ENCODE measurements around the gene GALE. TPM values are rescaled to one million over a fixed set of nuclear protein-coding genes. Genes with fewer than 3 reads are reported as not detected.

GALE gene
- total and polyA plus RNA-seq, 2 of the 4 experiments (the other 2 are of a cell fraction): 31.7 to 39.9 TPM

DNA sequence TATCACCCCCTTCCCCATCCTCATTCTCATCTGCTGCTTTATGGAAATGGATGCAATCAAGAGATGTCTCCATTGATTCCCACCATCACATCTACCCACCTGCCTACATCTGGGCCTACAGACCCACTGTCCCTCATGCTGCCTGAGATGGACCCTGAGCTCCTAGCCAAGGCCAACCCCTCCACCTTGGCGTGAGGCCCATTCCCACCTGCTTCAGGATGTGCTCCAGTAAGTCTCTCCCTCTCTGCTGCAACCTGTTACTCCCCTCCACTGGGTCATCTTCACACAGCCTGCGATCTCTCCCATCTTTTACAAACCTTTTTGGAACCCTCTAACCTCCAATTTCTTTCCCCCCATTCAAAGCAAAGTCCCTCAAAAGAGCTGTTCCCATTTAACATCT, 4.5 kb upstream of the GALE start:
- H3K9me3 ChIP-seq (ENCODE audit: control insufficient read depth, insufficient read depth, low read length): no peaks in the 10 kb centered on the region
- peaks cover 24% of the 10 kb centered on the region for H3K36me3 ChIP-seq (ENCODE audit: control insufficient read depth, insufficient read depth, low read length)
- H4K5ac ChIP-seq (ENCODE audit: low read depth, low read length): no peak overlapping the region
- no peak overlapping the region for H3K4ac ChIP-seq (ENCODE audit: low read depth, low read length)
- no peak overlapping the region for H2BK15ac ChIP-seq (ENCODE audit: low read depth, low read length)
- POLR2A ChIA-PET (ENCODE audit: unreplicated experiment): no interaction called here
- CTCF ChIA-PET: no interaction called here
- H2AK9ac ChIP-seq (replicated peaks; ENCODE audit: low read depth, low read length, poor library complexity): no peak overlapping the region
- 0 out of 2 replicates have a peak, but pooled peaks cover 5% of the 10 kb centered on the region for H3K9me1 ChIP-seq (ENCODE audit: insufficient read depth, low read length)
- no peaks in the 10 kb centered on the region for H3K4me1 ChIP-seq (ENCODE audit: control insufficient read depth, insufficient read depth, low read length)
- H2BK120ac ChIP-seq (ENCODE audit: low read depth, low read length): no peak overlapping the region
- H3K56ac ChIP-seq (ENCODE audit: extremely low read depth, insufficient read depth, low read length): no peak overlapping the region
- dilution Hi-C loops (cut with HindIII; ENCODE audit: low sequenced_read_pairs, unreplicated experiment): no loop called here
- H4K91ac ChIP-seq (ENCODE audit: insufficient read depth, low read depth, low read length): no peak overlapping the region
- TF ChIP-seq MXI1 (IDR thresholded peaks at IDR 0.05; ENCODE audit: borderline replicate concordance, low read depth, low read length) (no peak), BHLHE40 (IDR thresholded peaks at IDR 0.05; ENCODE audit: low read depth, low read length) (no peak), CEBPB (IDR thresholded peaks at IDR 0.05; ENCODE audit: low read depth, low read length) (no peak), RCOR1 (IDR thresholded peaks at IDR 0.05; ENCODE audit: insufficient replicate concordance, low read length) (no peak), RAD21 (IDR thresholded peaks at IDR 0.05; ENCODE audit: low read length) (no peak), MAFK (IDR thresholded peaks at IDR 0.05; ENCODE audit: low read depth, low read length) (no peak), RFX5 (IDR thresholded peaks at IDR 0.05; ENCODE audit: low read depth, low read length) (no peak), MAZ (IDR thresholded peaks at IDR 0.05; ENCODE audit: borderline replicate concordance, low read depth, low read length) (no peak), POLR2A (IDR thresholded peaks at IDR 0.05; ENCODE audit: low read depth, low read length) (no peak), NFE2L2 (IDR thresholded peaks at IDR 0.05; ENCODE audit: low read depth, low read length) (no peak), CHD1 (IDR thresholded peaks at IDR 0.05; ENCODE audit: low read depth, low read length) (no peak), SMC3 (IDR thresholded peaks at IDR 0.05; ENCODE audit: low read depth, low read length) (no peak), FOS (IDR thresholded peaks at IDR 0.05; ENCODE audit: low read depth, low read length) (no peak)
- TF ChIP-seq, protein P1, sequence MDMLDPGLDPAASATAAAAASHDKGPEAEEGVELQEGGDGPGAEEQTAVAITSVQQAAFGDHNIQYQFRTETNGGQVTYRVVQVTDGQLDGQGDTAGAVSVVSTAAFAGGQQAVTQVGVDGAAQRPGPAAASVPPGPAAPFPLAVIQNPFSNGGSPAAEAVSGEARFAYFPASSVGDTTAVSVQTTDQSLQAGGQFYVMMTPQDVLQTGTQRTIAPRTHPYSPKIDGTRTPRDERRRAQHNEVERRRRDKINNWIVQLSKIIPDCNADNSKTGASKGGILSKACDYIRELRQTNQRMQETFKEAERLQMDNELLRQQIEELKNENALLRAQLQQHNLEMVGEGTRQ (IDR thresholded peaks at IDR 0.05; ENCODE audit: low read depth, low read length): no peak
- TF ChIP-seq, protein P2, sequence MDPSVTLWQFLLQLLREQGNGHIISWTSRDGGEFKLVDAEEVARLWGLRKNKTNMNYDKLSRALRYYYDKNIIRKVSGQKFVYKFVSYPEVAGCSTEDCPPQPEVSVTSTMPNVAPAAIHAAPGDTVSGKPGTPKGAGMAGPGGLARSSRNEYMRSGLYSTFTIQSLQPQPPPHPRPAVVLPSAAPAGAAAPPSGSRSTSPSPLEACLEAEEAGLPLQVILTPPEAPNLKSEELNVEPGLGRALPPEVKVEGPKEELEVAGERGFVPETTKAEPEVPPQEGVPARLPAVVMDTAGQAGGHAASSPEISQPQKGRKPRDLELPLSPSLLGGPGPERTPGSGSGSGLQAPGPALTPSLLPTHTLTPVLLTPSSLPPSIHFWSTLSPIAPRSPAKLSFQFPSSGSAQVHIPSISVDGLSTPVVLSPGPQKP (IDR thresholded peaks at IDR 0.05; ENCODE audit: borderline replicate concordance, low read depth, low read length): no peak
- TF ChIP-seq, protein P3, sequence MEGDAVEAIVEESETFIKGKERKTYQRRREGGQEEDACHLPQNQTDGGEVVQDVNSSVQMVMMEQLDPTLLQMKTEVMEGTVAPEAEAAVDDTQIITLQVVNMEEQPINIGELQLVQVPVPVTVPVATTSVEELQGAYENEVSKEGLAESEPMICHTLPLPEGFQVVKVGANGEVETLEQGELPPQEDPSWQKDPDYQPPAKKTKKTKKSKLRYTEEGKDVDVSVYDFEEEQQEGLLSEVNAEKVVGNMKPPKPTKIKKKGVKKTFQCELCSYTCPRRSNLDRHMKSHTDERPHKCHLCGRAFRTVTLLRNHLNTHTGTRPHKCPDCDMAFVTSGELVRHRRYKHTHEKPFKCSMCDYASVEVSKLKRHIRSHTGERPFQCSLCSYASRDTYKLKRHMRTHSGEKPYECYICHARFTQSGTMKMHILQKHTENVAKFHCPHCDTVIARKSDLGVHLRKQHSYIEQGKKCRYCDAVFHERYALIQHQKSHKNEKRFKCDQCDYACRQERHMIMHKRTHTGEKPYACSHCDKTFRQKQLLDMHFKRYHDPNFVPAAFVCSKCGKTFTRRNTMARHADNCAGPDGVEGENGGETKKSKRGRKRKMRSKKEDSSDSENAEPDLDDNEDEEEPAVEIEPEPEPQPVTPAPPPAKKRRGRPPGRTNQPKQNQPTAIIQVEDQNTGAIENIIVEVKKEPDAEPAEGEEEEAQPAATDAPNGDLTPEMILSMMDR (conservative IDR thresholded peaks at IDR 0.05; ENCODE audit: low read depth, low read length): no peak
- BruUV-seq (replicated peaks): no TSS peak
- no peak overlapping the region for H3K9ac ChIP-seq (ENCODE audit: low read depth, low read length)
- no peaks in the 10 kb centered on the region for H4K20me1 ChIP-seq (ENCODE audit: insufficient read depth, low read length)
- H3K79me1 ChIP-seq (ENCODE audit: low read depth in 1 of 2, low read length in 2 of 2): peaks cover 6 to 7% of the 10 kb centered on the region in 2 experiments
- H3K23ac ChIP-seq (ENCODE audit: low read depth, low read length): no peak overlapping the region
- 90% methylated on average over 2 of the region's 2 CpGs; no CpG with 5 or more reads in 1 of the 2 experiments for WGBS, 2 experiments (ENCODE audit: extremely low coverage in 2 of 2, insufficient read length in 1 of 2)
- no peak overlapping the region for H3K4me3 ChIP-seq (ENCODE audit: insufficient read depth, low read depth, low read length)
- DNase-seq (no peak), ATAC-seq (ENCODE audit: low read depth) (no peak)
- no peak overlapping the region for H3K4me2 ChIP-seq (ENCODE audit: low read depth, low read length)
- no peak overlapping the region for H3K27ac ChIP-seq (ENCODE audit: insufficient read depth, low read length)
- H2BK5ac ChIP-seq (ENCODE audit: low read depth, low read length, poor library complexity, severe bottlenecking): no peak overlapping the region
- intact Hi-C loops (cut with micrococcal nuclease): loop anchor here (5.0 kb wide), 1 partner anchor 222 kb away; no protein-coding TSS in a partner anchor
- no peak overlapping the region for H3K14ac ChIP-seq (replicated peaks; ENCODE audit: low read depth, low read length)
- H3K18ac ChIP-seq (ENCODE audit: low read depth, low read length): no peak overlapping the region
- in situ Hi-C loops (cut with MboI; ENCODE audit: low sequenced_read_pairs): no loop called here
- no peaks in the 10 kb centered on the region for H3K27me3 ChIP-seq (ENCODE audit: control insufficient read depth, insufficient read depth, low read length)
- no peak overlapping the region for H2BK20ac ChIP-seq (ENCODE audit: low read depth, low read length)
- no peak overlapping the region for H4K8ac ChIP-seq (ENCODE audit: low read depth in 2 of 2, low read length in 2 of 2)
- H2AK5ac ChIP-seq (ENCODE audit: low read depth, low read length): no peak overlapping the region
- no peak overlapping the region for H2AFZ ChIP-seq (replicated peaks; ENCODE audit: low read length, poor library complexity)

Measured in IMR-90 (cell line).